Mucosa of descending colon (tissue), 3 donors: ENCODE data around the gene CCDC172. TPM values are rescaled to one million over a fixed set of nuclear protein-coding genes. Genes with fewer than 3 reads are reported as not detected.

Source experiments
- ATAC-seq: fragments of 200-7000 bp; cut with Tn5 transposase; one replicate; pipeline ENCODE4 v1.9.1; 2020; ENCODE audit warnings: mild to moderate bottlenecking, moderate library complexity
- DNase-seq, 3 donors: peaks; one replicate each; pipeline ENCODE4 v3.0.0-alpha.2; 2020
- H3K36me3 ChIP-seq: fragments of 200-600 bp; one replicate; pipeline ENCODE4 v1.8.0; 2021; ENCODE audit warnings: low read depth, mild to moderate bottlenecking
- H3K4me1 ChIP-seq: fragments of 200-600 bp; one replicate; pipeline ENCODE4 v1.8.0; 2021; ENCODE audit warnings: low read depth, mild to moderate bottlenecking
- H3K4me3 ChIP-seq: fragments of 200-600 bp; one replicate; pipeline ENCODE4 v1.8.0; 2021; ENCODE audit warnings: mild to moderate bottlenecking
- H3K9me3 ChIP-seq: fragments of 200-600 bp; one replicate; pipeline ENCODE4 v1.8.0; 2021; ENCODE audit warnings: mild to moderate bottlenecking
- CTCF ChIP-seq: fragments of 200-600 bp; IDR thresholded peaks from one replicate; pipeline ENCODE4 v1.8.0; 2022; ENCODE audit warnings: antibody characterized with exemption, mild to moderate bottlenecking
- intact Hi-C, 2 donors: fragments of 100-400 bp; cut with DNase I in 1 of 2; cut with micrococcal nuclease in 1 of 2; formaldehyde crosslinking; loops; one replicate each; pipeline versions ENCODE4 v1.11.0 to v1.11.1; 2022; cut with DNase I, micrococcal nuclease
- total RNA-seq, 3 donors: library from RNA; stranded (reverse); fragmentation: NEBNext Ultra II Directional in 2 of 3; extraction: Animal tissue kit (Norgen Biotek cat#: 25700) in 2 of 3; gene quantifications; one replicate each; pipeline versions ENCODE4 v1.2.1 to v1.2.4, GENCODE V29; 2021 to 2023
- donor health status: DM: no; HTN: no; CAD: no; lungs with moderate emphysema.
- donor health status: DM: no; HTN: no; CAD: no.
- donor health status: DM: no; HTN: yes; CAD: no.

The CCDC172 gene
- total RNA-seq, 3 donors from 2014 or later, result not detected

DNA sequence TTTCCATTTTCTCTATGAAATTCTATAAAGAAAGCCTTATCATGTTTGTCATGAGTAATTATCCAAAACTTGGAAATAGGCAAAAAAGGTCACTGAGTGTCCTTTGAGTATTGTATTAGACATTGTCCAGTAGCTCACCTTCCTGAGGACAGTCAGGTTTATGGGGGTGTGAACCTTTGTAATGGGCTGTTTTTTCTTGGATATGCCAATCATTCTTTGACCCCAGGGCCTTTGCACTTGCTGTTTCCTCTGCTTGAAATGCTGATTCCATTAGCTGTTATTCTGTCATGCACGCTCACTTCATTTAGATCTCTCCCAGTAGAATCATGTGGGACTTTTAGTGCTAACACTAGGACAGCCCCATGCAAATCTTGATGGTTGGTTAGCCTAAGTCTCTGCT is 4.9 kb downstream of the CCDC172 start:
- no peak for ATAC-seq
- Histone ChIP-seq H3K4me3 (no peak overlapping the region), H3K4me1 (no peaks in the 10 kb centered on the region), H3K9me3 (no peaks in the 10 kb centered on the region), H3K36me3 (no peaks in the 10 kb centered on the region)
- TF ChIP-seq CTCF, result no peak
- intact Hi-C loops, result no loop called here
- DNase-seq, result no peak

DNA sequence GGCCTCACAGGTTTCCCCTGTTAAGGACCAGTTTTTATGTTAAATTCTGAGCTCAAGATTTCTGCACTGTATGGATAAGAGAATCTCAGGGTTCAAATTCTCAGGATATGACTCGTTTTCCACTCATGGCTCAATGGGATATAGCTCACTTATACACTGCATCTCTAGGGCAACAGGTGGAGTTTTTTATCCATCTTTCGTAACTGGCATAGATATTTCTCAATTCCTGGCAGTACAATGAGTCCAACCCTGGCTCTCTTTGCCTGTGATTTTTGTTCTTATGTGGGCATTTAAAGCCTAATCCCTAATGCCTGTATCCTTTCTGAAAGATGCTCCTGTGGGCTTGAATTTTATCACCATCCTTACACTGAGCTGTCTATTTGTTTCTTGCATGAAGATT is 7.6 kb downstream of the CCDC172 start:
- Histone ChIP-seq H3K36me3 (no peaks in the 10 kb centered on the region), H3K4me3 (no peak overlapping the region), H3K4me1 (no peaks in the 10 kb centered on the region), H3K9me3 (no peaks in the 10 kb centered on the region)
- ATAC-seq (no peak), DNase-seq (no peak)
- intact Hi-C loops, result no loop called here
- no peak for TF ChIP-seq CTCF

DNA sequence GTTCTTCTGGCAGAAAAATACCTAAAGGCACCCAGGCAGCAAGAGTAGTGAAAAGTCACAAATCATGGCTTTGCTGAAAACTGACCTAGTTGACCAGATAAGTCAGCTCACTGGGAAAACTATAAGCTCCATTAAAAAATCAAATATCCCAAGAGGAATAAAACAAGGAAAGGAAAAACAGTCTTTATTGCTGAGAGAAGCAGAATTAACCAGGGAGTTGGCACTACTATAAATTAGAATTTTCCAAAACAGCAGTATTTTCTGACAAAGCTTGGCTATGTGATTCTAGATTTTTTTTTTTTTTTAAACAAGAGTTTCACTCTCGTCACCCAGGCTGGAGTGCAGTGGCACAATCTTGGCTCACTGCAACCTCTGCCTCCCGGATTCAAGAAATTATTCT is 12.6 kb downstream of the CCDC172 start:
- intact Hi-C loops, result no loop called here
- H3K36me3 ChIP-seq, result no peaks in the 10 kb centered on the region
- ATAC-seq (no peak), DNase-seq (no peak)
- TF ChIP-seq CTCF, result no peak
- no peaks in the 10 kb centered on the region for H3K4me1 ChIP-seq
- no peak overlapping the region for H3K4me3 ChIP-seq
- H3K9me3 ChIP-seq, result no peaks in the 10 kb centered on the region

- intact Hi-C loops, result no loop called here
- Histone ChIP-seq H3K9me3 (no peaks in the 10 kb centered on the region), H3K4me3 (no peak overlapping the region), H3K4me1 (no peaks in the 10 kb centered on the region), H3K36me3 (no peaks in the 10 kb centered on the region)
- TF ChIP-seq CTCF, result no peak
- DNase-seq (no peak), ATAC-seq (no peak)
Measured at GRCh38 chr10:116352125-116352524, 27.9 kb downstream of the CCDC172 start.

DNA sequence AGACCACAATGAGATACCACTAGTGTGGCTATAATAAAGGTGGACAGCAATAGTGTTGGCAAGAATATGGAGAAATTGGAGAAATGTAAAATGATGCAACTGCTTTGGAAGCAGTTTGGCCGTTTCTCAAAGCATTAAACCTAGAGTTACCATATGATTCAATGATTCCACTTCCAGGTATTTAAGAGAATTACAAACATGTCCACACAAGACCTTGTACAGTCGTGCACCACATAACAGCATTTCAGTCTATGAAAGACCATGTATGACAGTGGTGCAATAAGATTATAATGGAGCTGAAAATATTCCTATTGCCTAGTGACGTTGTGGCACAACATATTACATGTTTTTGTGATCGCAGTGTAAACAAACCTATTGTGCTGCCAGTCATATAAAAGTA is 29.6 kb downstream of the CCDC172 start:
- TF ChIP-seq CTCF, result no peak
- intact Hi-C loops, result no loop called here
- DNase-seq, result no peak
- H3K4me1 ChIP-seq, result no peaks in the 10 kb centered on the region
- no peak for ATAC-seq
- H3K4me3 ChIP-seq, result no peak overlapping the region
- H3K36me3 ChIP-seq, result no peaks in the 10 kb centered on the region
- no peaks in the 10 kb centered on the region for H3K9me3 ChIP-seq

- no peaks in the 10 kb centered on the region for H3K9me3 ChIP-seq
- ATAC-seq (no peak), DNase-seq (no peak)
- intact Hi-C loops, result no loop called here
- no peak overlapping the region for H3K4me3 ChIP-seq
- H3K36me3 ChIP-seq, result no peaks in the 10 kb centered on the region
- H3K4me1 ChIP-seq, result no peaks in the 10 kb centered on the region
- no peak for TF ChIP-seq CTCF
Measured at GRCh38 chr10:116355341-116355740, 31.1 kb downstream of the CCDC172 start.
